SJCRH30 (cell line): ENCODE measurements around the gene TSHZ1. TPM values are rescaled to one million over a fixed set of nuclear protein-coding genes. Genes with fewer than 3 reads are reported as not detected.

ENCODE experiments used
- DNase-seq, 2 experiments: peaks; one replicate each; pipeline ENCODE4 v3.0.0-alpha.2; 2015 to 2020
- H3K27ac ChIP-seq: fragments of 250-450 bp; sonication (Bioruptor Pico); 2 replicates; pipeline ENCODE4 v1.5.1; 2020; ENCODE audit warnings: mild to moderate bottlenecking, moderate library complexity
- H3K27me3 ChIP-seq: fragments of 250-450 bp; sonication (Bioruptor Pico); 2 replicates; pipeline ENCODE4 v1.5.1; 2020; ENCODE audit warnings: mild to moderate bottlenecking, moderate library complexity
- H3K36me3 ChIP-seq: fragments of 250-450 bp; sonication (Bioruptor Pico); 2 replicates; pipeline ENCODE4 v1.5.1; 2020; ENCODE audit warnings: mild to moderate bottlenecking, moderate library complexity
- H3K4me1 ChIP-seq: fragments of 250-450 bp; sonication (Bioruptor Pico); 2 replicates; pipeline ENCODE4 v1.5.1; 2020; ENCODE audit warnings: mild to moderate bottlenecking, moderate library complexity
- H3K4me3 ChIP-seq: fragments of 250-450 bp; sonication (Bioruptor Pico); 2 replicates; pipeline ENCODE4 v1.5.1; 2020; ENCODE audit warnings: mild to moderate bottlenecking, moderate library complexity
- H3K9me3 ChIP-seq: fragments of 250-450 bp; sonication (Bioruptor Pico); replicated peaks from 2 replicates; pipeline ENCODE4 v1.5.1; 2020; ENCODE audit warnings: mild to moderate bottlenecking, moderate library complexity
- total RNA-seq: library from RNA; depleted of rRNA; stranded (reverse); fragments of >200 nt; shearing (Covaris generic); gene quantifications from 2 replicates; pipeline ENCODE4 v1.2.3, GENCODE V29; 2014

Gene TSHZ1
- total RNA-seq, 1 experiment from 2014 or later, result 5.7 TPM

GRCh38 chr18:75218065-75218923 lies 7.7 kb downstream of the TSHZ1 start:
- Histone ChIP-seq H3K27me3 (no peaks in the 10 kb centered on the region), H3K4me1 (no peaks in the 10 kb centered on the region), H3K27ac (no peak overlapping the region), H3K9me3 (no peaks in the 10 kb centered on the region), H3K36me3 (no peaks in the 10 kb centered on the region), H3K4me3 (no peak overlapping the region)
- DNase-seq, result no peak

GRCh38 chr18:75219745-75220375 lies 9.3 kb downstream of the TSHZ1 start:
- Histone ChIP-seq H3K27ac (no peak overlapping the region), H3K4me3 (no peak overlapping the region), H3K4me1 (no peaks in the 10 kb centered on the region), H3K36me3 (no peaks in the 10 kb centered on the region), H3K27me3 (no peaks in the 10 kb centered on the region), H3K9me3 (no peaks in the 10 kb centered on the region)
- DNase-seq, result no peak

GRCh38 chr18:75220551-75221355 lies 10.2 kb downstream of the TSHZ1 start:
- H3K27me3 ChIP-seq, result no peaks in the 10 kb centered on the region

GRCh38 chr18:75221397-75221796 lies 10.8 kb downstream of the TSHZ1 start:
- H3K4me1 ChIP-seq, result no peaks in the 10 kb centered on the region
- H3K27me3 ChIP-seq, result no peaks in the 10 kb centered on the region
- H3K9me3 ChIP-seq, result no peaks in the 10 kb centered on the region
- no peak overlapping the region for H3K27ac ChIP-seq
- no peak overlapping the region for H3K4me3 ChIP-seq
- no peak for DNase-seq
- H3K36me3 ChIP-seq, result no peaks in the 10 kb centered on the region

More at GRCh38 chr18:75220551-75221355, 10.2 kb downstream of the TSHZ1 start:
- Histone ChIP-seq H3K4me3 (no peak overlapping the region), H3K4me1 (no peaks in the 10 kb centered on the region), H3K9me3 (no peaks in the 10 kb centered on the region), H3K27ac (no peak overlapping the region), H3K36me3 (no peaks in the 10 kb centered on the region)
- DNase-seq, result no peak

- Histone ChIP-seq H3K36me3 (no peaks in the 10 kb centered on the region), H3K27ac (no peak overlapping the region), H3K9me3 (no peaks in the 10 kb centered on the region), H3K4me1 (no peaks in the 10 kb centered on the region), H3K27me3 (no peaks in the 10 kb centered on the region), H3K4me3 (no peak overlapping the region)
- DNase-seq, result no peak
These were observed 11.3 kb downstream of the TSHZ1 start for GRCh38 chr18:75221897-75222296.

GRCh38 chr18:75222407-75222806 lies 11.8 kb downstream of the TSHZ1 start:
- H3K4me1 ChIP-seq, result no peaks in the 10 kb centered on the region
- H3K27ac ChIP-seq, result no peak overlapping the region
- DNase-seq, result no peak
- H3K9me3 ChIP-seq, result no peaks in the 10 kb centered on the region
- H3K27me3 ChIP-seq, result no peaks in the 10 kb centered on the region
- no peaks in the 10 kb centered on the region for H3K36me3 ChIP-seq
- H3K4me3 ChIP-seq, result no peak overlapping the region

- Histone ChIP-seq H3K27ac (no peak overlapping the region), H3K4me1 (no peaks in the 10 kb centered on the region), H3K36me3 (no peaks in the 10 kb centered on the region), H3K27me3 (no peaks in the 10 kb centered on the region), H3K9me3 (no peaks in the 10 kb centered on the region), H3K4me3 (no peak overlapping the region)
- no peak for DNase-seq
These were observed 13.2 kb downstream of the TSHZ1 start for GRCh38 chr18:75223687-75224347.

GRCh38 chr18:75226286-75226955 lies 15.8 kb downstream of the TSHZ1 start:
- H3K4me3 ChIP-seq, result no peak overlapping the region
- DNase-seq, result no peak
- no peaks in the 10 kb centered on the region for H3K4me1 ChIP-seq

GRCh38 chr18:75226956-75227316 lies 16.3 kb downstream of the TSHZ1 start:
- H3K4me1 ChIP-seq, result no peaks in the 10 kb centered on the region
- no peak for DNase-seq
- H3K36me3 ChIP-seq, result no peaks in the 10 kb centered on the region
- no peaks in the 10 kb centered on the region for H3K9me3 ChIP-seq
- no peak overlapping the region for H3K4me3 ChIP-seq
- no peak overlapping the region for H3K27ac ChIP-seq
- no peaks in the 10 kb centered on the region for H3K27me3 ChIP-seq

More at GRCh38 chr18:75226286-75226955, 15.8 kb downstream of the TSHZ1 start:
- no peaks in the 10 kb centered on the region for H3K36me3 ChIP-seq
- no peaks in the 10 kb centered on the region for H3K27me3 ChIP-seq
- no peaks in the 10 kb centered on the region for H3K9me3 ChIP-seq
- no peak overlapping the region for H3K27ac ChIP-seq

- Histone ChIP-seq H3K4me3 (no peak overlapping the region), H3K27ac (no peak overlapping the region), H3K9me3 (no peaks in the 10 kb centered on the region), H3K36me3 (no peaks in the 10 kb centered on the region), H3K4me1 (no peaks in the 10 kb centered on the region), H3K27me3 (no peaks in the 10 kb centered on the region)
- no peak for DNase-seq
These were observed 17.1 kb downstream of the TSHZ1 start for GRCh38 chr18:75227535-75228296.

- Histone ChIP-seq H3K4me1 (no peaks in the 10 kb centered on the region), H3K36me3 (no peaks in the 10 kb centered on the region), H3K9me3 (no peaks in the 10 kb centered on the region), H3K27ac (no peak overlapping the region), H3K27me3 (no peaks in the 10 kb centered on the region), H3K4me3 (no peak overlapping the region)
- no peak for DNase-seq
These were observed 18.4 kb downstream of the TSHZ1 start for GRCh38 chr18:75228967-75229366.

- no peaks in the 10 kb centered on the region for H3K27me3 ChIP-seq
- no peaks in the 10 kb centered on the region for H3K4me1 ChIP-seq
- no peaks in the 10 kb centered on the region for H3K36me3 ChIP-seq
- H3K27ac ChIP-seq, result no peak overlapping the region
- no peak overlapping the region for H3K4me3 ChIP-seq
- DNase-seq, result no peak
- H3K9me3 ChIP-seq, result no peaks in the 10 kb centered on the region
These were observed 18.8 kb downstream of the TSHZ1 start for GRCh38 chr18:75229437-75229836.

GRCh38 chr18:75230163-75231052 lies 19.8 kb downstream of the TSHZ1 start:
- Histone ChIP-seq H3K4me3 (no peak overlapping the region), H3K27me3 (no peaks in the 10 kb centered on the region)

More at GRCh38 chr18:75230163-75231052, 19.8 kb downstream of the TSHZ1 start:
- Histone ChIP-seq H3K36me3 (no peaks in the 10 kb centered on the region), H3K27ac (no peak overlapping the region), H3K9me3 (no peaks in the 10 kb centered on the region), H3K4me1 (no peaks in the 10 kb centered on the region)
- DNase-seq, result no peak
